Right cardiac atrium (tissue), 5 donors: ENCODE measurements around the gene ZNF664. TPM values are rescaled to one million over a fixed set of nuclear protein-coding genes. Genes with fewer than 3 reads are reported as not detected.

Source experiments
- ATAC-seq, 2 donors: fragments of 200-7000 bp; cut with Tn5 transposase; one replicate each; pipeline versions ENCODE4 v1.8.0 to v1.9.1; 2020; ENCODE audit warnings: moderate library complexity in 2 of 2, mild to moderate bottlenecking in 1 of 2
- DNase-seq, 3 donors: peaks; one replicate each; pipeline ENCODE4 v3.0.0-alpha.2; 2020
- H3K27ac ChIP-seq: one replicate; pipeline ENCODE4 v1.5.1; 2013; ENCODE audit warnings: mild to moderate bottlenecking, low read length, control low read depth, moderate library complexity
- H3K27me3 ChIP-seq: one replicate; pipeline ENCODE4 v1.6.1; 2013; ENCODE audit not compliant: control insufficient read depth, insufficient read depth
- H3K4me1 ChIP-seq: one replicate; pipeline ENCODE4 v1.6.1; 2013; ENCODE audit warnings: low read length; ENCODE audit not compliant: control insufficient read depth, insufficient read depth
- H3K4me3 ChIP-seq: one replicate; pipeline ENCODE4 v1.5.1; 2013; ENCODE audit warnings: low read length, control low read depth
- H3K9me3 ChIP-seq: one replicate; pipeline ENCODE4 v1.6.1; 2013; ENCODE audit warnings: low read length; ENCODE audit not compliant: control insufficient read depth
- WGBS: extraction: QIAGEN DNeasy Blood & Tissue Kit; methylation state at CpG from one replicate; pipeline ENCODE4 v1.1.7; 2013; 5-methylcytosine and 5-hydroxymethylcytosine counted together
- intact Hi-C, 4 donors: fragments of 100-400 bp; cut with DNase I; formaldehyde crosslinking; loops; one replicate each; pipeline versions ENCODE4 v1.11.0 to v1.14.0; 2022 to 2023
- polyA plus RNA-seq: library from polyadenylated mRNA; stranded (reverse); fragments of 200-250 nt; gene quantifications from one replicate; pipeline ENCODE4 v1.2.3, GENCODE V29; 2013
- total RNA-seq, 4 donors: library from RNA; stranded (reverse); fragmentation: NEBNext Ultra II Directional; extraction: Animal tissue kit (Norgen Biotek cat#: 25700); gene quantifications; one replicate each; pipeline ENCODE4 v1.2.1, GENCODE V29; 2021
- donor health status: healthy with polysubstance abuse.
- donor health status: DM: no; HTN: yes; CAD: no.
- donor health status: DM: no; HTN: no; CAD: no.
- donor health status: DM: no; HTN: yes; CAD: no; lungs with severe emphysema.
- donor health status: DM: yes; HTN: yes; CAD: no.

ZNF664 gene
- total and polyA plus RNA-seq, 5 donors = 50.2 to 80.6 (median 76.3) TPM

GRCh38 chr12:123982269-123982668, 9.3 kb downstream of the ZNF664 start:
- 80% methylated on average over 7 of the region's 7 CpGs for WGBS
- no peaks in the 10 kb centered on the region for H3K27me3 ChIP-seq
- no peaks in the 10 kb centered on the region for H3K9me3 ChIP-seq
- no peak for DNase-seq
- peaks cover 14% of the 10 kb centered on the region for H3K4me1 ChIP-seq
- intact Hi-C loops = loop anchor here (5.0 to 10.0 kb wide), 2 partner anchors 75 to 77 kb away; no protein-coding TSS in a partner anchor
- ATAC-seq = no peak
- no peak overlapping the region for H3K4me3 ChIP-seq
- H3K27ac ChIP-seq = no peak overlapping the region

- peak overlapping the region; percentile 55 for H3K27ac ChIP-seq
- 42% methylated on average over 7 of the region's 7 CpGs for WGBS
- peak; percentile 74 to 89 for ATAC-seq
- no peak overlapping the region for H3K4me3 ChIP-seq
- H3K4me1 ChIP-seq = peaks cover 16% of the 10 kb centered on the region
- no peaks in the 10 kb centered on the region for H3K27me3 ChIP-seq
- DNase-seq = peak in 2 of 3 donors; percentile 43 to 68
- intact Hi-C loops = loop anchor here (5.0 to 10.0 kb wide), 2 partner anchors 77 to 79 kb away; no protein-coding TSS in a partner anchor
- no peaks in the 10 kb centered on the region for H3K9me3 ChIP-seq
Measured at GRCh38 chr12:123983822-123984485, 10.9 kb downstream of the ZNF664 start.

GRCh38 chr12:123984903-123985302, 11.9 kb downstream of the ZNF664 start:
- H3K27me3 ChIP-seq = no peaks in the 10 kb centered on the region
- ATAC-seq (no peak), DNase-seq (no peak)
- intact Hi-C loops = loop anchor here (5.0 to 10.0 kb wide), 2 partner anchors 78 to 80 kb away; no protein-coding TSS in a partner anchor
- peak overlapping the region; percentile 36 for H3K27ac ChIP-seq
- H3K4me1 ChIP-seq = peaks cover 18% of the 10 kb centered on the region
- H3K9me3 ChIP-seq = no peaks in the 10 kb centered on the region
- WGBS = 61% methylated on average over 4 of the region's 4 CpGs
- no peak overlapping the region for H3K4me3 ChIP-seq

GRCh38 chr12:123986374-123986965, 13.5 kb downstream of the ZNF664 start:
- intact Hi-C loops = loop anchor here in 2 of 4 donors (10.0 kb wide), 1 partner anchor 82 kb away; no protein-coding TSS in a partner anchor
- Histone ChIP-seq H3K27me3 (no peaks in the 10 kb centered on the region), H3K4me3 (no peak overlapping the region), H3K27ac (peak overlapping the region; percentile 39), H3K9me3 (no peaks in the 10 kb centered on the region), H3K4me1 (peaks cover 22% of the 10 kb centered on the region)
- 52% methylated on average over 3 of the region's 3 CpGs for WGBS
- ATAC-seq = peak; percentile 5 to 22
- no peak for DNase-seq

- DNase-seq (no peak), ATAC-seq (no peak)
- Histone ChIP-seq H3K27ac (no peak overlapping the region), H3K9me3 (no peaks in the 10 kb centered on the region), H3K4me1 (peaks cover 23% of the 10 kb centered on the region), H3K4me3 (no peak overlapping the region), H3K27me3 (no peaks in the 10 kb centered on the region)
- 76% methylated on average over 2 of the region's 2 CpGs for WGBS
- intact Hi-C loops = loop anchor here in 2 of 4 donors (10.0 kb wide), 1 partner anchor 82 kb away; no protein-coding TSS in a partner anchor
Measured at GRCh38 chr12:123987022-123987421, 14.0 kb downstream of the ZNF664 start.

- intact Hi-C loops = loop anchor here in 2 of 4 donors (10.0 kb wide), 1 partner anchor 84 kb away; no protein-coding TSS in a partner anchor
- WGBS = 81% methylated on average over 5 of the region's 5 CpGs
- peaks cover 21% of the 10 kb centered on the region for H3K4me1 ChIP-seq
Measured at GRCh38 chr12:123989168-123989567, 16.2 kb downstream of the ZNF664 start.

GRCh38 chr12:123989753-123990152, 16.7 kb downstream of the ZNF664 start:
- Histone ChIP-seq H3K4me1 (peaks cover 19% of the 10 kb centered on the region), H3K9me3 (no peaks in the 10 kb centered on the region), H3K27me3 (no peaks in the 10 kb centered on the region), H3K4me3 (no peak overlapping the region), H3K27ac (no peak overlapping the region)
- 51% methylated on average over 1 of the region's 1 CpG for WGBS
- intact Hi-C loops = loop anchor here in 2 of 4 donors (10.0 kb wide), 1 partner anchor 85 kb away; no protein-coding TSS in a partner anchor
- DNase-seq (no peak), ATAC-seq (no peak)

More at GRCh38 chr12:123989168-123989567, 16.2 kb downstream of the ZNF664 start:
- no peak overlapping the region for H3K4me3 ChIP-seq
- H3K9me3 ChIP-seq = no peaks in the 10 kb centered on the region
- ATAC-seq (no peak), DNase-seq (no peak)
- H3K27ac ChIP-seq = peak overlapping the region; percentile 25
- no peaks in the 10 kb centered on the region for H3K27me3 ChIP-seq

GRCh38 chr12:123990511-123990910, 17.5 kb downstream of the ZNF664 start:
- Histone ChIP-seq H3K27me3 (no peaks in the 10 kb centered on the region), H3K4me3 (no peak overlapping the region), H3K9me3 (no peaks in the 10 kb centered on the region), H3K4me1 (peaks cover 24% of the 10 kb centered on the region), H3K27ac (peak overlapping the region; percentile 30)
- DNase-seq (no peak), ATAC-seq (peak; percentile 65 to 75)
- WGBS = 50% methylated on average over 4 of the region's 4 CpGs
- intact Hi-C loops = no loop called here

- no peaks in the 10 kb centered on the region for H3K9me3 ChIP-seq
- H3K4me3 ChIP-seq = no peak overlapping the region
- 90% methylated on average over 2 of the region's 2 CpGs for WGBS
- no peak overlapping the region for H3K27ac ChIP-seq
- no peaks in the 10 kb centered on the region for H3K27me3 ChIP-seq
- DNase-seq (no peak), ATAC-seq (no peak)
- intact Hi-C loops = no loop called here
- peaks cover 30% of the 10 kb centered on the region for H3K4me1 ChIP-seq
Measured at GRCh38 chr12:123991372-123991951, 18.4 kb downstream of the ZNF664 start.

- WGBS = 82% methylated on average over 8 of the region's 8 CpGs
- H3K4me1 ChIP-seq = peaks cover 32% of the 10 kb centered on the region
- ATAC-seq = no peak
- no peaks in the 10 kb centered on the region for H3K9me3 ChIP-seq
- H3K27ac ChIP-seq = no peak overlapping the region
- H3K27me3 ChIP-seq = no peaks in the 10 kb centered on the region
- H3K4me3 ChIP-seq = no peak overlapping the region
- DNase-seq = no peak
- intact Hi-C loops = no loop called here
Measured at GRCh38 chr12:123992118-123992825, 19.3 kb downstream of the ZNF664 start.
